OCI-LY7 (cell line): ENCODE measurements around the gene ZNF451.

Experiments used
- EZH2phosphoT487 ChIP-seq: fragments of 200-600 bp; sonication (generic); IDR thresholded peaks from 2 replicates; pipeline ENCODE4 v1.6.1; 2018; ENCODE audit warnings: low read depth, borderline replicate concordance, mild to moderate bottlenecking, mixed run types, antibody characterized with exemption, low read length, moderate library complexity, mixed read lengths
- TF ChIP-seq, protein P1 (sequence below): fragments of 200-600 bp; sonication (generic); conservative IDR thresholded peaks from 2 replicates; pipeline ENCODE4 v1.5.1; 2014; ENCODE audit warnings: mild to moderate bottlenecking, antibody characterized with exemption, low read length, moderate library complexity, mixed read lengths

- TF ChIP-seq, protein P1, sequence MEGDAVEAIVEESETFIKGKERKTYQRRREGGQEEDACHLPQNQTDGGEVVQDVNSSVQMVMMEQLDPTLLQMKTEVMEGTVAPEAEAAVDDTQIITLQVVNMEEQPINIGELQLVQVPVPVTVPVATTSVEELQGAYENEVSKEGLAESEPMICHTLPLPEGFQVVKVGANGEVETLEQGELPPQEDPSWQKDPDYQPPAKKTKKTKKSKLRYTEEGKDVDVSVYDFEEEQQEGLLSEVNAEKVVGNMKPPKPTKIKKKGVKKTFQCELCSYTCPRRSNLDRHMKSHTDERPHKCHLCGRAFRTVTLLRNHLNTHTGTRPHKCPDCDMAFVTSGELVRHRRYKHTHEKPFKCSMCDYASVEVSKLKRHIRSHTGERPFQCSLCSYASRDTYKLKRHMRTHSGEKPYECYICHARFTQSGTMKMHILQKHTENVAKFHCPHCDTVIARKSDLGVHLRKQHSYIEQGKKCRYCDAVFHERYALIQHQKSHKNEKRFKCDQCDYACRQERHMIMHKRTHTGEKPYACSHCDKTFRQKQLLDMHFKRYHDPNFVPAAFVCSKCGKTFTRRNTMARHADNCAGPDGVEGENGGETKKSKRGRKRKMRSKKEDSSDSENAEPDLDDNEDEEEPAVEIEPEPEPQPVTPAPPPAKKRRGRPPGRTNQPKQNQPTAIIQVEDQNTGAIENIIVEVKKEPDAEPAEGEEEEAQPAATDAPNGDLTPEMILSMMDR, result no peak
- no peak for TF ChIP-seq EZH2phosphoT487
Observed at GRCh38 chr6:57135885-57136284, 45.9 kb downstream of the ZNF451 start.
